Pancreas (tissue), 10 donors: ENCODE results near the gene SRD5A3. TPM values are rescaled to one million over a fixed set of nuclear protein-coding genes. Genes with fewer than 3 reads are reported as not detected.

Source experiments
- ATAC-seq, 4 donors: fragments of 200-7000 bp; cut with Tn5 transposase; one replicate each; pipeline versions ENCODE4 v1.8.0 to v1.9.1; 2020; ENCODE audit warnings: mild to moderate bottlenecking in 4 of 4, moderate library complexity in 4 of 4
- DNase-seq, 6 donors: peaks; one replicate each; pipeline ENCODE4 v3.0.0-alpha.2; 2020
- FAIRE-seq: peaks from 2 replicates; lab custom pipeline; 2012; peaks lifted over from hg19 to GRCh38; lab: Jason Lieb, UNC
- H3K27ac ChIP-seq, 4 donors: fragments of 200-600 bp; sonication (generic); 1 replicate in 3 of 4; 2 replicates in 1 of 4; pipeline versions ENCODE4 v1.5.0 to v1.8.0; 2020
- H3K27me3 ChIP-seq, 4 donors: fragments of 200-600 bp; one replicate each; pipeline ENCODE4 v1.8.0; 2021
- H3K36me3 ChIP-seq, 3 donors: fragments of 200-600 bp; sonication (generic) in 1 of 3; one replicate each; pipeline versions ENCODE4 v1.5.0 to v1.8.0; 2020 to 2021
- H3K4me1 ChIP-seq, 3 donors: fragments of 200-600 bp; one replicate each; pipeline ENCODE4 v1.8.0; 2021
- H3K4me3 ChIP-seq, 4 donors: fragments of 200-600 bp; sonication (generic) in 2 of 4; one replicate each; pipeline versions ENCODE4 v1.5.0 to v1.8.0; 2020 to 2021
- H3K9me3 ChIP-seq, 4 donors: fragments of 200-600 bp; one replicate each; pipeline ENCODE4 v1.8.0; 2021
- WGBS, 2 donors: extraction: QIAGEN DNeasy Blood & Tissue Kit; methylation state at CpG; one replicate each; pipeline ENCODE4 v1.1.7; 2013; 5-methylcytosine and 5-hydroxymethylcytosine counted together
- intact Hi-C, 3 donors: fragments of 100-400 bp; cut with DNase I; formaldehyde crosslinking; loops; one replicate each; pipeline versions ENCODE4 v1.11.1 to v1.14.2; 2022
- polyA plus RNA-seq, 2 donors: library from polyadenylated mRNA; stranded (reverse); fragments of 200-250 nt; gene quantifications; one replicate each; pipeline ENCODE4 v1.2.3, GENCODE V29; 2013
- total RNA-seq, 6 donors: library from RNA; stranded (reverse); fragmentation: NEBNext Ultra II Directional in 4 of 6; extraction: Animal tissue kit (Norgen Biotek cat#: 25700) in 4 of 6; gene quantifications; one replicate each; pipeline versions ENCODE4 v1.2.1 to v1.2.4, GENCODE V29; 2021 to 2023
- TF ChIP-seq, protein P1 (sequence below), 4 donors: fragments of 200-600 bp; sonication (generic) in 3 of 4; IDR thresholded peaks; one replicate each; pipeline versions ENCODE4 v1.5.0 to v1.8.0; 2021; ENCODE audit warnings: antibody characterized with exemption in 4 of 4
- donor health status: healthy with polysubstance abuse.
- donor health status: DM: no; HTN: no; CAD: no; lungs with moderate emphysema.
- donor health status: DM: no; HTN: no; CAD: no.
- donor health status: control.
- donor health status: control.
- donor health status: Bipolar disorder and iron deficiency.
- donor health status: DM: yes; HTN: yes; CAD: no.
- donor health status: DM: no; HTN: no; CAD: no.
- donor health status: DM: no; HTN: no; CAD: no.
- donor health status: DM: yes; HTN: yes; CAD: no.

SRD5A3 gene
- total and polyA plus RNA-seq, 8 donors = 7.1 to 14.3 (median 10.0) TPM

DNA sequence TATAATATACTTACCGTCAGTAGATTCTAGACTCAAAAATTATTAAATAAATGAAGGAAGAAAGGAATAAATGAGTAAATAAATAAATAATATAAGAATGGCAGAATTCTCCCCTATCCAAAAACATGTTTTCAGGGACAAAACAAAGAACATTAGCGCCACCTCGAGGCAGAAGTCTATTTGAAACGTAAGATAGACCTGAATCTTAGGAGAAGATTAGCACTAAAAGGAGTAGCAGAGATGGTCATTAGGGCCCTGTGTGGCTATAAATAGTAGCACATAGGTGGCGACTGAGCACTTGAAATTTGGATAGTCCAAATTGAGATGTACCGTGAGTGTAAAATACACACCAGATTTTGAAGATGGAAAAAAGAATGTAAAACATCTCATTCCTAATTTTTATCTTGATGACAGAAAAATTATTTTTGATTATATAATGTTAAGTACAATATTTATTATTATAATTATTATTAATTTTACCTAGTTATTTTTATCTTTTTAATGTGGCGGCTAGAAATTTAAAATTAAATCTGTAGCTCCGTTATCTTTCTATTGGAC lies 24.3 kb upstream of the SRD5A3 start:
- H3K4me1 ChIP-seq = no peaks in the 10 kb centered on the region
- DNase-seq (peak in 4 of 6 donors; percentile 20 to 58 (median 44)), ATAC-seq (peak in 3 of 4 donors; percentile 54 to 61 (median 61)), FAIRE-seq (peak; percentile 81)
- no peak overlapping the region for H3K27ac ChIP-seq
- H3K4me3 ChIP-seq = no peak overlapping the region
- H3K36me3 ChIP-seq = no peaks in the 10 kb centered on the region
- TF ChIP-seq, protein P1, sequence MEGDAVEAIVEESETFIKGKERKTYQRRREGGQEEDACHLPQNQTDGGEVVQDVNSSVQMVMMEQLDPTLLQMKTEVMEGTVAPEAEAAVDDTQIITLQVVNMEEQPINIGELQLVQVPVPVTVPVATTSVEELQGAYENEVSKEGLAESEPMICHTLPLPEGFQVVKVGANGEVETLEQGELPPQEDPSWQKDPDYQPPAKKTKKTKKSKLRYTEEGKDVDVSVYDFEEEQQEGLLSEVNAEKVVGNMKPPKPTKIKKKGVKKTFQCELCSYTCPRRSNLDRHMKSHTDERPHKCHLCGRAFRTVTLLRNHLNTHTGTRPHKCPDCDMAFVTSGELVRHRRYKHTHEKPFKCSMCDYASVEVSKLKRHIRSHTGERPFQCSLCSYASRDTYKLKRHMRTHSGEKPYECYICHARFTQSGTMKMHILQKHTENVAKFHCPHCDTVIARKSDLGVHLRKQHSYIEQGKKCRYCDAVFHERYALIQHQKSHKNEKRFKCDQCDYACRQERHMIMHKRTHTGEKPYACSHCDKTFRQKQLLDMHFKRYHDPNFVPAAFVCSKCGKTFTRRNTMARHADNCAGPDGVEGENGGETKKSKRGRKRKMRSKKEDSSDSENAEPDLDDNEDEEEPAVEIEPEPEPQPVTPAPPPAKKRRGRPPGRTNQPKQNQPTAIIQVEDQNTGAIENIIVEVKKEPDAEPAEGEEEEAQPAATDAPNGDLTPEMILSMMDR (IDR thresholded peaks at IDR 0.05) = peak in 3 of 4 donors; percentile 21 to 30 (median 24)
- no peaks in the 10 kb centered on the region for H3K9me3 ChIP-seq
- 20 to 23% methylated on average over 8 of the region's 8 CpGs for WGBS, 2 donors
- intact Hi-C loops = loop anchor here in 2 of 3 donors (5.0 to 10.0 kb wide), 2 partner anchors 317 to 349 kb away; no protein-coding TSS in a partner anchor
- H3K27me3 ChIP-seq = no peaks in the 10 kb centered on the region

DNA sequence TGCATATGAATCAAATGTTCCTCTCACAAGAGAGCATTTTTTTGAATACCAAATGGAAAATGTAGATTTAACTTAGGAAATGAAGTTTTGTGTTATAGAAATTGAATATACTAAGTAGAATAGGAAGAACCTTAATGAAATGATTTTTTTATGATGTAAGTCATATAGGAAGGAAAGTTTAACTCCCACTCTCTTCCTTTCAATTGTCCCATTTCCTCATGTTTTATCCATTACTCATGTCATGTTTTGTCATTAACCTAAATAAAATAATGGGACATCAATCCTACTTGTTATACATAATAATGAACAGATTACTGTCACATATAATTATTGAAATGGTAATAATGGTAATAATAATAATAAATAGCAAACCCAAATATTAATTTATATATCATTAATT lies 22.7 kb upstream of the SRD5A3 start:
- Histone ChIP-seq H3K9me3 (no peaks in the 10 kb centered on the region), H3K4me1 (no peaks in the 10 kb centered on the region), H3K27ac (no peak overlapping the region), H3K27me3 (no peaks in the 10 kb centered on the region), H3K4me3 (no peak overlapping the region), H3K36me3 (no peaks in the 10 kb centered on the region)
- TF ChIP-seq, protein P1 (IDR thresholded peaks at IDR 0.05) = no peak
- DNase-seq (no peak), FAIRE-seq (no peak), ATAC-seq (no peak)
- intact Hi-C loops = loop anchor here in 2 of 3 donors (5.0 to 10.0 kb wide), 2 partner anchors 319 to 351 kb away; no protein-coding TSS in a partner anchor

DNA sequence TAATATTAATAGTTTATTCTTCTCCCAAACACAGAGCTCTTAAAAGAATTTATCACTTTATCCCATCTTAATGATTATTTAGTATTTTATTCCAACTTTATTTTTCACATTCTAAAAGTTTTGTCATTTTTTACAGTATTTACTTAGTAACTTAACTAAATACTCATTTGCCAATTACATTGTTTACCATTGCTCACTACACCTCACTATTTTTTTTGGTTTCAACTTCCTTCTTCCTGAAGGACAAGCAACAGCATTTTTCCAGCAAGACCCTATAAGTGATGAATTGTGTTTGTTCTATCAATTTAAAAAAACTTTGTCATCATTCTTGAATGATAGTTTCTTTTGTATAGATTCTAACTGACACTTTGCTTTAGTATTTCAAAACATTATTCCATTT lies 19.4 kb upstream of the SRD5A3 start:
- ATAC-seq = peak in 2 of 4 donors; percentile 52 to 57
- FAIRE-seq = no peak

DNA sequence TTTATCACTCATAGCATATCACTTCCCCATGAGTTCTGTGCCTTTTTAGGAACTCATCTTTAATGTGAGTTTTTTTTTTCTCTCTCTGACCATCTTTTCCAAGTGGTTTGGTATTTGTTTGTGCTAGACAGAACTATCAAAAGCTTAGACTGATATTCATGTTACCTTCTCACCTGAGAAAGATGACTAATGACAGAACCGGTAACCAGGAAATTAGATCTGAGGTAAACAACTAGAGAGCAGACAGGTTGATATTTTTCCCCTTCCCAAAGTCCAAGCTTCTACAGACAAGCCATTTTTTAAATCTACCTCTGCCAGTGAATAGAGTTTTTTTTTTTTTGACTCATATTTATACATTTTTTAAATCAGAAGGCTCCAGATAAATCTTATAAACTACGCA lies 17.0 kb upstream of the SRD5A3 start:
- Histone ChIP-seq H3K9me3 (no peaks in the 10 kb centered on the region), H3K27me3 (no peaks in the 10 kb centered on the region), H3K27ac (no peak overlapping the region), H3K4me3 (no peak overlapping the region), H3K4me1 (peaks cover 0 to 3% (median 0%) of the 10 kb centered on the region in 3 donors), H3K36me3 (no peaks in the 10 kb centered on the region)
- ATAC-seq = peak in 2 of 4 donors; percentile 60 to 65
- DNase-seq = no peak
- TF ChIP-seq, protein P1 (IDR thresholded peaks at IDR 0.05) = no peak
- WGBS, 2 donors = 62 to 63% methylated on average over 2 of the region's 2 CpGs
- no peak for FAIRE-seq
- intact Hi-C loops = loop anchor here in 1 of 3 donors (10.0 kb wide), 1 partner anchor 324 kb away; no protein-coding TSS in a partner anchor

More for the DNA sequence above, 19.4 kb upstream of the SRD5A3 start:
- intact Hi-C loops = loop anchor here in 1 of 3 donors (10.0 kb wide), 1 partner anchor 322 kb away; no protein-coding TSS in a partner anchor
- TF ChIP-seq, protein P1 (IDR thresholded peaks at IDR 0.05) = no peak
- H3K36me3 ChIP-seq = no peaks in the 10 kb centered on the region
- DNase-seq = no peak
- no peaks in the 10 kb centered on the region for H3K9me3 ChIP-seq
- H3K4me1 ChIP-seq = peaks cover 0 to 3% (median 0%) of the 10 kb centered on the region in 3 donors
- no peak overlapping the region for H3K4me3 ChIP-seq
- no peak overlapping the region for H3K27ac ChIP-seq
- H3K27me3 ChIP-seq = no peaks in the 10 kb centered on the region

DNA sequence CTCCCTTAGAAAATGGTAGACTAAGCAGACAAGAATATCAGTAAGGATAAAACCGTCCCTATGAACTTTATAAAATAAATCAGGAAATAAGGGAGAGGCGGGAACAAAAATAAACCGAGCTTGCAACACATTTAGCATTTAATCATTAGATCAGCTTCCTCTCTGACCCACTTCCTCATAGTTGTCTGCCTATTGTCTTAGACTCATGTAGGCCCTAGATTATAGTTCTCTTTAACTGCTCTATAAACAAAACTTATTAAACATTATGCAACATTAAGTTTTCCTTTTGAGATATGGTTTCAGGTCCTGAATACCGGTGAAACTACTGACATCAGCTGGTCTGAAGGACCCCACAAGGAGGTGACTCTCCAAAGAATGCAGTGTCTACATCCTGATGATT lies 15.8 kb upstream of the SRD5A3 start:
- Histone ChIP-seq H3K27me3 (no peaks in the 10 kb centered on the region), H3K4me3 (no peak overlapping the region), H3K27ac (peak overlapping the region in 1 of 4 donors; percentile 6), H3K4me1 (peaks cover 0 to 3% (median 0%) of the 10 kb centered on the region in 3 donors), H3K36me3 (no peaks in the 10 kb centered on the region), H3K9me3 (no peaks in the 10 kb centered on the region)
- WGBS, 2 donors = 58 to 70% methylated on average over 4 of the region's 4 CpGs
- intact Hi-C loops = no loop called here
- peak in 2 of 4 donors; percentile 46 to 80 for ATAC-seq
- FAIRE-seq = no peak
- no peak for DNase-seq
- TF ChIP-seq, protein P1 (IDR thresholded peaks at IDR 0.05) = no peak
